ENCODE measurements around the gene PSKH1. TPM values are rescaled to one million over a fixed set of nuclear protein-coding genes. Genes with fewer than 3 reads are reported as not detected.
A peak's percentile ranks its signal among the peaks of the same experiment; 100 is the strongest.

The PSKH1 gene
- total and polyA plus RNA-seq, 8 donors, result 12.7 to 17.7 (median 15.5) TPM

DNA sequence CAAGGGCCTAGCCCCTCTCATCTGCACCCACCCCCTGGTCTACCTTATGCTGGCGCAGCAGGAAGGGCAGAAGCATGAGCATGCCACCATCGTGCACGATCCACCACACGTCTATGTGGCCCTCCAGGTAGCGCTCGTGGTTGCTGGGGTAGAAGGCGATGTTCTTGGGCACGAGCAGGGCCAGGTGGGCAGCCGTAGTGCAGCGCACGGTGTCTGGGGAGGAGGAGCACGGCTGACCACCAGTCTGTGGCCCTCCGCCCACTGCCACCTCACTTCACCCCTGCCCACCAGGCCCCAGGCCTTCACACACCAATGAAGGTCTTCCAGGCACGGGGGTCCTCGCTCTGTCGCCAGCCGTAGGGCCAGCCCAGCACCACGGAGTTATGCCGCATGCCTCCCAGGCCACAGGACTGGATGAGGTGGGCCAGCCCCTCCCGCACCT is 53.1 kb downstream of the PSKH1 start:
- peaks cover 4 to 61% (median 22%) of the 10 kb centered on the region in 3 donors for H3K36me3 ChIP-seq
- TF ChIP-seq, protein P1, sequence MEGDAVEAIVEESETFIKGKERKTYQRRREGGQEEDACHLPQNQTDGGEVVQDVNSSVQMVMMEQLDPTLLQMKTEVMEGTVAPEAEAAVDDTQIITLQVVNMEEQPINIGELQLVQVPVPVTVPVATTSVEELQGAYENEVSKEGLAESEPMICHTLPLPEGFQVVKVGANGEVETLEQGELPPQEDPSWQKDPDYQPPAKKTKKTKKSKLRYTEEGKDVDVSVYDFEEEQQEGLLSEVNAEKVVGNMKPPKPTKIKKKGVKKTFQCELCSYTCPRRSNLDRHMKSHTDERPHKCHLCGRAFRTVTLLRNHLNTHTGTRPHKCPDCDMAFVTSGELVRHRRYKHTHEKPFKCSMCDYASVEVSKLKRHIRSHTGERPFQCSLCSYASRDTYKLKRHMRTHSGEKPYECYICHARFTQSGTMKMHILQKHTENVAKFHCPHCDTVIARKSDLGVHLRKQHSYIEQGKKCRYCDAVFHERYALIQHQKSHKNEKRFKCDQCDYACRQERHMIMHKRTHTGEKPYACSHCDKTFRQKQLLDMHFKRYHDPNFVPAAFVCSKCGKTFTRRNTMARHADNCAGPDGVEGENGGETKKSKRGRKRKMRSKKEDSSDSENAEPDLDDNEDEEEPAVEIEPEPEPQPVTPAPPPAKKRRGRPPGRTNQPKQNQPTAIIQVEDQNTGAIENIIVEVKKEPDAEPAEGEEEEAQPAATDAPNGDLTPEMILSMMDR (IDR thresholded peaks at IDR 0.05), result no peak
- no peak overlapping the region for H3K27ac ChIP-seq

DNA sequence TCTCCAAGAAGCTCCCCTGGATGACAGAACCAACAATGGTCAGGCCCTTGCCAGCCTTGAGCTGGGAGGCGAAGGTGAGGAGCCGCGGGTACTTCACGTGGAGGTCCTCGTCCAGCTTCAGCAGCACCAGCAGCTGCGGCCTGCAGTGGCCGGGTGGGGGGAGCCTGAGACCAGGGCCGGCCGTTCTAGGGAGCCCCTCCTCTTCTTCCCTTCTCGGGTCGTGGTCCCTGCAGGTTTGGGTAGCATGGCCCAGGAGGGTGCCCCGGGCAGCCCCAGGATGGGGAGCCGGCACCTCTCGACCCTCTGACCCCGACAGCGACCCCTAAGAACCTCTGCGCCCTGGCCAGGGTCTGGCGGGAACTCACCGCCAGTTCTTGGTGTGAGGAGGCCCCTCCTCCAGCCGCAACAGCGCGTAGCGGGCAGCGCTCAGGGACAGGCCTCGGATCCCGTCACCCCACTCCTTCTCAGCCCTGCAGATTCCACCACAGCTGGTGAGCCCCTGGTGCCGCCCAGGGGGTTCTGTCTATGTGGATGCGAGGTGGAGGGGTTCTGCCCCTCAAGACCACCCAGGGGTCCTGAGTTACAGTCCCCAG is 54.0 kb downstream of the PSKH1 start:
- intact Hi-C loops (cut with DNase I), result no loop called here
- TF ChIP-seq, protein P1 (IDR thresholded peaks at IDR 0.05), result no peak
- Histone ChIP-seq H3K27ac (no peak overlapping the region), H3K27me3 (no peaks in the 10 kb centered on the region), H3K4me3 (no peak overlapping the region), H3K9me3 (no peaks in the 10 kb centered on the region), H3K36me3 (peaks cover 7 to 70% (median 22%) of the 10 kb centered on the region in 3 donors), H3K4me1 (no peaks in the 10 kb centered on the region)
- no peak for FAIRE-seq
- no peak for ATAC-seq
- WGBS, 2 donors, result 92 to 94% methylated on average over 28 of the region's 28 CpGs
- peak in 2 of 6 donors; percentile 37 to 78 for DNase-seq

More for the DNA sequence above, 53.1 kb downstream of the PSKH1 start:
- no peaks in the 10 kb centered on the region for H3K9me3 ChIP-seq
- no peak for ATAC-seq
- H3K27me3 ChIP-seq, result no peaks in the 10 kb centered on the region
- no peak overlapping the region for H3K4me3 ChIP-seq
- DNase-seq, result no peak
- intact Hi-C loops (cut with DNase I), result no loop called here
- no peaks in the 10 kb centered on the region for H3K4me1 ChIP-seq
- WGBS, 2 donors, result 96 to 97% methylated on average over 20 of the region's 20 CpGs
- FAIRE-seq, result no peak

DNA sequence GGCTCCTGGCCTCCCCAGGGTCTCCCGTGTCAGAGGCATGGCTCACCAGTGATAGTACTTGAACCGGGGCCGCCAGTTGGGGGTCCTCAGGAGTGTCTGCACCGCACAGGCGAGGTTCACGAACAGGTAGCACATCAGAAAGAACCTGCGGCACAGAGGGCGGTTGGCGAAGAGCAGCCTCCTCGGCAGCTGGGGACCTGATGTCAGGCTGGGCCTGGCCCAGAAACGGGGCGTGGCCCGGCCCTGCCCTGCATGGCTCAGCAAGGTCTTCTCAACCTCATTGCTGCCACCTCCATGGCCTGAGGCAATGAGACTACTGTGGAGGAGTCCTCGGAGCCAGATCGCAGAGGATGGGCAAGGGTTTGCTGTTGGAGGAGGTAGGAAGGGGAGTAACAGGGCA is 55.0 kb downstream of the PSKH1 start:
- WGBS, 2 donors, result 93 to 95% methylated on average over 15 of the region's 15 CpGs
- Histone ChIP-seq H3K9me3 (no peaks in the 10 kb centered on the region), H3K36me3 (peaks cover 7 to 72% (median 22%) of the 10 kb centered on the region in 3 donors), H3K27me3 (no peaks in the 10 kb centered on the region), H3K4me1 (no peaks in the 10 kb centered on the region), H3K27ac (no peak overlapping the region), H3K4me3 (no peak overlapping the region)
- intact Hi-C loops (cut with DNase I), result no loop called here
- ATAC-seq (no peak), FAIRE-seq (no peak), DNase-seq (peak in 1 of 6 donors; percentile 72)
- TF ChIP-seq, protein P1 (IDR thresholded peaks at IDR 0.05), result no peak

DNA sequence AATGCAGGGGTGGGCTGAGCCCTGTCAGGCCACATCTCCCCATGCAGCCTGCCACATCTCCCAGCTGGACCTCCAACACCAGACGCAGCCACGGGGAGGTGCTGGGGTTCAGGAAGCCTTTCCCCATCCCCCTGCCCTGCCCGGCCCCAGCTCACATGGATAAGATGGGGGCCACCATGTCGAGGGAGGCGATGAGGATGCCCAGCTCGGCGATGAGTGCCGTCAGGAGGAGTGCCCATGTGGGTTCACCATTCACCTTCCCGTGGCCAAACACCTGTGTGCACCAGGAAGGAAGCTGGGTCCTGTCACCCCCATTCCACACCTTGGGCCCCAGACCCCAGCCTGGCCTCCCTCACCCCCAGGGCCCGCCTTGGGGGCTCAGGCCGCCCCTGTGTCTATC is 56.6 kb downstream of the PSKH1 start:
- FAIRE-seq, result no peak
- 85 to 93% methylated on average over 11 of the region's 11 CpGs for WGBS, 2 donors
- no peak overlapping the region for H3K27ac ChIP-seq
- H3K9me3 ChIP-seq, result no peaks in the 10 kb centered on the region
- DNase-seq, result peak in 2 of 6 donors; percentile 52 to 56
- no peak for ATAC-seq
- no peaks in the 10 kb centered on the region for H3K27me3 ChIP-seq
- peaks cover 7 to 67% (median 22%) of the 10 kb centered on the region in 3 donors for H3K36me3 ChIP-seq
- intact Hi-C loops (cut with DNase I), result no loop called here
- no peak overlapping the region for H3K4me3 ChIP-seq
- no peaks in the 10 kb centered on the region for H3K4me1 ChIP-seq
- TF ChIP-seq, protein P1 (IDR thresholded peaks at IDR 0.05), result no peak

DNA sequence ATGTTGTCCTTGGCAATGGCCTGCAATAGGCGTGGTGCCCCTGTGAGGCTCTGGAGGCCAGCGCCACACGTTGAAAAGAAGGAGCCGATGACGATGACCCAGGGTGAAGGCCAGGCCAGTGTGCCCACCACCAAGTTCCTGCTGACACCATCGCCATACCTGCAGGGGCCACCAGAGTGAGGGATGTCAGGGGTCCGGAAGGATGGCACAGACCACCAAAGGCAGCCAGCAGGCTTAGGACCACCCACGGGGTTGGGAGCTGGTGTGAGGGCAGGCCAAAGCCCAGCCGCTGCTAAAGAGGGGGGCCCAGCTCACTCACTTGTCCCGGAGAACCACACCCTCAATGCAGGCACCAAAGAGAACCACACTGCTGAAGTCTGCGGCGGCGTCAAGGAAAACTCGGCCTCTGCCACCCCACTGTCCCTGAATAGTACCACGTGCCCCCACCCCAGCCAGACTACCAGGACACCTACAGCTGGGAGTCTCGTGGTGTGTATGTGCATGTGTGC is 57.3 kb downstream of the PSKH1 start:
- Histone ChIP-seq H3K36me3 (peaks cover 7 to 60% (median 20%) of the 10 kb centered on the region in 3 donors), H3K4me3 (no peak overlapping the region), H3K9me3 (no peaks in the 10 kb centered on the region), H3K27ac (no peak overlapping the region), H3K4me1 (no peaks in the 10 kb centered on the region), H3K27me3 (no peaks in the 10 kb centered on the region)
- ATAC-seq, result no peak
- 90 to 93% methylated on average over 16 of the region's 16 CpGs for WGBS, 2 donors
- DNase-seq, result peak in 1 of 6 donors; percentile 36
- FAIRE-seq, result no peak
- intact Hi-C loops (cut with DNase I), result no loop called here
- TF ChIP-seq, protein P1 (IDR thresholded peaks at IDR 0.05), result no peak

Data from pancreas (tissue), 10 donors.